Activated CD4-positive, alpha-beta T cell treated with anti-CD3 and anti-CD28 coated beads, Interleukin-2, amount 10 ng/mL, durations not matched to agents 7 days and 5 days (primary cell): ENCODE measurements around the gene PTPRD. TPM values are rescaled to one million over a fixed set of nuclear protein-coding genes. Genes with fewer than 3 reads are reported as not detected.
"Not testable (repeated sequence)": the region's sequence is repeated elsewhere in the genome, so short reads cannot be mapped to it uniquely, and the experiment has no call there.

Source experiments
- CTCF ChIA-PET: fragments of 350-600 bp; sonication (Branson Sonifier 250); formaldehyde crosslinking; loops from one replicate; lab custom pipeline; 2021; ENCODE audit warnings: antibody characterized with exemption; lab: Charles Lee
- POLR2A ChIA-PET: fragments of 350-600 bp; sonication (Branson Sonifier 250); formaldehyde crosslinking; loops from one replicate; lab custom pipeline; 2021; ENCODE audit warnings: antibody characterized with exemption; lab: Charles Lee
- DNase-seq: peaks from one replicate; pipeline ENCODE4 v3.0.0-alpha.2; 2020
- H3K27ac Mint-ChIP-seq: one replicate; pipeline ENCODE4 v1.8.0; 2021; ENCODE audit warnings: mild to moderate bottlenecking, moderate library complexity, mixed read lengths
- H3K27me3 Mint-ChIP-seq: one replicate; pipeline ENCODE4 v1.8.0; 2021; ENCODE audit warnings: mixed read lengths
- H3K36me3 Mint-ChIP-seq: one replicate; pipeline ENCODE4 v1.8.0; 2021; ENCODE audit warnings: low read depth, mixed read lengths
- H3K4me1 Mint-ChIP-seq: one replicate; pipeline ENCODE4 v1.8.0; 2021; ENCODE audit warnings: mixed read lengths
- H3K4me3 Mint-ChIP-seq: one replicate; pipeline ENCODE4 v1.8.0; 2021; ENCODE audit warnings: mild to moderate bottlenecking, moderate library complexity, mixed read lengths
- H3K9me3 Mint-ChIP-seq: one replicate; pipeline ENCODE4 v1.8.0; 2021; ENCODE audit warnings: mixed read lengths
- total RNA-seq, 2 experiments: library from RNA; stranded (reverse); gene quantifications; one replicate each; pipeline ENCODE4 v1.2.3, GENCODE V29; 2021

The PTPRD gene
- total RNA-seq, 2 experiments from 2014 or later: not detected

GRCh38 chr9:9122230-9122875, 1490.4 kb downstream of the PTPRD start:
- CTCF ChIA-PET: no interaction called here
- no peak for DNase-seq
- Mint-ChIP-seq H3K36me3 (no peaks in the 10 kb centered on the region), H3K9me3 (no peaks in the 10 kb centered on the region), H3K27ac (no peak overlapping the region), H3K27me3 (no peaks in the 10 kb centered on the region), H3K4me3 (no peak overlapping the region), H3K4me1 (no peaks in the 10 kb centered on the region)
- POLR2A ChIA-PET: no interaction called here

- POLR2A ChIA-PET: no interaction called here
- no peaks in the 10 kb centered on the region for H3K4me1 Mint-ChIP-seq
- no peaks in the 10 kb centered on the region for H3K36me3 Mint-ChIP-seq
- DNase-seq: no peak
- CTCF ChIA-PET: interaction anchor here (1.0 kb wide), 1 partner anchor 11 kb away, joined by 3 read pairs; no protein-coding TSS in a partner anchor
- no peak overlapping the region for H3K27ac Mint-ChIP-seq
- H3K9me3 Mint-ChIP-seq: no peaks in the 10 kb centered on the region
- H3K4me3 Mint-ChIP-seq: no peak overlapping the region
- H3K27me3 Mint-ChIP-seq: no peaks in the 10 kb centered on the region
Observed at GRCh38 chr9:9117866-9118265, 1494.9 kb downstream of the PTPRD start.

- Mint-ChIP-seq H3K4me1 (no peaks in the 10 kb centered on the region), H3K27ac (no peak overlapping the region), H3K27me3 (no peaks in the 10 kb centered on the region), H3K36me3 (no peaks in the 10 kb centered on the region), H3K9me3 (no peaks in the 10 kb centered on the region), H3K4me3 (no peak overlapping the region)
- POLR2A ChIA-PET: no interaction called here
- no peak for DNase-seq
- CTCF ChIA-PET: no interaction called here
Observed at GRCh38 chr9:9112001-9112720, 1500.6 kb downstream of the PTPRD start.

- no peaks in the 10 kb centered on the region for H3K4me1 Mint-ChIP-seq
- DNase-seq: no peak
- no peak overlapping the region for H3K4me3 Mint-ChIP-seq
- POLR2A ChIA-PET: no interaction called here
- no peaks in the 10 kb centered on the region for H3K27me3 Mint-ChIP-seq
- CTCF ChIA-PET: no interaction called here
- no peaks in the 10 kb centered on the region for H3K9me3 Mint-ChIP-seq
- no peak overlapping the region for H3K27ac Mint-ChIP-seq
- H3K36me3 Mint-ChIP-seq: no peaks in the 10 kb centered on the region
Observed at GRCh38 chr9:9108641-9109040, 1504.2 kb downstream of the PTPRD start.

- no peaks in the 10 kb centered on the region for H3K9me3 Mint-ChIP-seq
- no peak overlapping the region for H3K27ac Mint-ChIP-seq
- ChIA-PET CTCF (no interaction called here), POLR2A (no interaction called here)
- H3K4me1 Mint-ChIP-seq: no peaks in the 10 kb centered on the region
- DNase-seq: no peak
- no peaks in the 10 kb centered on the region for H3K27me3 Mint-ChIP-seq
- H3K36me3 Mint-ChIP-seq: no peaks in the 10 kb centered on the region
- no peak overlapping the region for H3K4me3 Mint-ChIP-seq
Observed at GRCh38 chr9:9102295-9102694, 1510.5 kb downstream of the PTPRD start.

GRCh38 chr9:9100070-9100469, 1512.7 kb downstream of the PTPRD start:
- H3K9me3 Mint-ChIP-seq: peaks cover 2% of the 10 kb centered on the region
- DNase-seq: no peak
- no peaks in the 10 kb centered on the region for H3K27me3 Mint-ChIP-seq
- H3K4me3 Mint-ChIP-seq: no peak overlapping the region
- H3K36me3 Mint-ChIP-seq: no peaks in the 10 kb centered on the region
- ChIA-PET POLR2A (no interaction called here), CTCF (no interaction called here)
- H3K4me1 Mint-ChIP-seq: no peaks in the 10 kb centered on the region
- no peak overlapping the region for H3K27ac Mint-ChIP-seq

GRCh38 chr9:9099646-9100045, 1513.2 kb downstream of the PTPRD start:
- ChIA-PET CTCF (no interaction called here), POLR2A (no interaction called here)

GRCh38 chr9:9097254-9097653, 1515.5 kb downstream of the PTPRD start:
- DNase-seq, H3K4me1 Mint-ChIP-seq, CTCF ChIA-PET: not testable (repeated sequence)

More at GRCh38 chr9:9099646-9100045, 1513.2 kb downstream of the PTPRD start:
- Mint-ChIP-seq H3K36me3 (no peaks in the 10 kb centered on the region), H3K4me1 (no peaks in the 10 kb centered on the region), H3K27me3 (no peaks in the 10 kb centered on the region), H3K27ac (no peak overlapping the region), H3K4me3 (no peak overlapping the region), H3K9me3 (peaks cover 2% of the 10 kb centered on the region)
- DNase-seq: no peak

GRCh38 chr9:9091387-9091786, 1521.4 kb downstream of the PTPRD start:
- POLR2A ChIA-PET: no interaction called here
- Mint-ChIP-seq H3K9me3 (peaks cover 5% of the 10 kb centered on the region), H3K36me3 (no peaks in the 10 kb centered on the region), H3K4me1 (no peaks in the 10 kb centered on the region), H3K27me3 (no peaks in the 10 kb centered on the region), H3K27ac (no peak overlapping the region), H3K4me3 (no peak overlapping the region)
- CTCF ChIA-PET: no interaction called here
- no peak for DNase-seq

More at GRCh38 chr9:9097254-9097653, 1515.5 kb downstream of the PTPRD start:
- H3K36me3 Mint-ChIP-seq, H3K4me3 Mint-ChIP-seq, H3K27me3 Mint-ChIP-seq, H3K27ac Mint-ChIP-seq, POLR2A ChIA-PET, H3K9me3 Mint-ChIP-seq: not testable (repeated sequence)

GRCh38 chr9:9079473-9079872, 1533.3 kb downstream of the PTPRD start:
- no peaks in the 10 kb centered on the region for H3K36me3 Mint-ChIP-seq
- H3K4me1 Mint-ChIP-seq: no peaks in the 10 kb centered on the region
- POLR2A ChIA-PET: no interaction called here
- peaks cover 3% of the 10 kb centered on the region for H3K9me3 Mint-ChIP-seq
- no peak overlapping the region for H3K4me3 Mint-ChIP-seq
- no peaks in the 10 kb centered on the region for H3K27me3 Mint-ChIP-seq
- no peak overlapping the region for H3K27ac Mint-ChIP-seq
- no peak for DNase-seq
- CTCF ChIA-PET: no interaction called here

GRCh38 chr9:9078301-9078700, 1534.5 kb downstream of the PTPRD start:
- Mint-ChIP-seq H3K4me1 (no peaks in the 10 kb centered on the region), H3K27me3 (no peaks in the 10 kb centered on the region), H3K9me3 (peaks cover 3% of the 10 kb centered on the region), H3K27ac (no peak overlapping the region), H3K36me3 (no peaks in the 10 kb centered on the region), H3K4me3 (no peak overlapping the region)
- POLR2A ChIA-PET: no interaction called here
- no peak for DNase-seq
- CTCF ChIA-PET: no interaction called here

GRCh38 chr9:9061627-9062026, 1551.2 kb downstream of the PTPRD start:
- ChIA-PET CTCF (no interaction called here), POLR2A (no interaction called here)
- Mint-ChIP-seq H3K36me3 (no peaks in the 10 kb centered on the region), H3K4me3 (no peak overlapping the region), H3K27ac (no peak overlapping the region), H3K9me3 (no peaks in the 10 kb centered on the region), H3K4me1 (no peaks in the 10 kb centered on the region), H3K27me3 (no peaks in the 10 kb centered on the region)
- no peak for DNase-seq

- no peak overlapping the region for H3K27ac Mint-ChIP-seq
- H3K36me3 Mint-ChIP-seq: no peaks in the 10 kb centered on the region
- CTCF ChIA-PET: no interaction called here
- H3K9me3 Mint-ChIP-seq: no peaks in the 10 kb centered on the region
- H3K4me1 Mint-ChIP-seq: no peaks in the 10 kb centered on the region
- POLR2A ChIA-PET: no interaction called here
- H3K4me3 Mint-ChIP-seq: no peak overlapping the region
- DNase-seq: no peak
- no peaks in the 10 kb centered on the region for H3K27me3 Mint-ChIP-seq
Observed at GRCh38 chr9:9054354-9054992, 1558.3 kb downstream of the PTPRD start.
